ENCODE measurements around the gene COQ2. TPM values are rescaled to one million over a fixed set of nuclear protein-coding genes. Genes with fewer than 3 reads are reported as not detected.

Gene COQ2
- total and polyA plus RNA-seq, 4 experiments from 2014 or later = 5.5 to 7.6 (median 6.8) TPM

DNA sequence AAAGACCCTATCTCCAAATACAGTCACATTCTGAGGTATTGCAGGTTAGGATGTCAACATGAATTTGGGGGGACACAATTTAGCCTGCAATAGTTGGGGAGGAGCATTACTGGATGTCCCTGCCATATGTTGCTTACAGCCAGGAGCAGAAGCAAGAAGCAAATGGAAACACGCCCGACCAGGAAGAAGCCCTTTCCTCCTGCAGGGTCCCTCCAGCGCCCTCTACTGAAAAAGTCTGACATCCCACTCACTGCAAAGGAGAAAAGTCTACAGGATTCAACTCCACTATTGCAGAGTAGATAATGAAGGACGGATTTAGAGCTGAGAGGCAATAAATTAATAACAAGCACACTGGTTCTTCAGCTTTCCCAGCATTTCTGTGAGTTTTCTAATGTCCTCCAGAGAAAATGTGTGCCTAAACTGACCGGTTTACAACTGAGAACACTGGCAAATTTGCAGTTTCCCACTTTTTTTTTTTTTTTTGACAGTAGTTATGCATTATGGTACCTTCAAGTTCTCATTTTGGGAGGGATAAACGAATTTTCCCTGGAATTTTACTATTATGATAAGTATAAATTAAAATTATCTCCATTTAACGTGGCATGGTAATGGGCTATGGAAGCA, 31.7 kb downstream of the COQ2 start:
- H3K4me3 Mint-ChIP-seq = peak overlapping the region in 4 of 8 donors; percentile 39 to 50 (median 44)
- no peaks in the 10 kb centered on the region for H3K27me3 ChIP-seq (ENCODE audit: insufficient read depth, low read length)
- no peak overlapping the region for H3K4me3 ChIP-seq (ENCODE audit: low read length in 2 of 2)
- ChIA-PET CTCF (ENCODE audit: partially characterized antibody) (interaction anchor here (0.6 to 8.2 kb wide), 30 partner anchors 9 to 197 kb away, joined by 3 to 123 read pairs (median 6); partner anchors contain the start of gene PLAC8), POLR2A (ENCODE audit: partially characterized antibody) (interaction anchor here (0.6 to 4.0 kb wide), 8 partner anchors 20 to 178 kb away, joined by 3 to 20 read pairs (median 4); no protein-coding TSS in a partner anchor)
- no peaks in the 10 kb centered on the region for H3K36me3 ChIP-seq (ENCODE audit: insufficient read depth, low read length)
- intact Hi-C loops (cut with micrococcal nuclease) = loop anchor here (1.0 kb wide), 5 partner anchors 34 to 179 kb away; partner anchors contain the start of gene PLAC8
- H3K9me3 ChIP-seq (ENCODE audit: control insufficient read depth in 1 of 2, low read length in 2 of 2) = no peaks in the 10 kb centered on the region
- H3K4me1 Mint-ChIP-seq = peaks cover 13 to 29% (median 16%) of the 10 kb centered on the region in 4 donors
- H3K4me1 ChIP-seq (ENCODE audit: insufficient read depth, low read length) = peaks cover 23% of the 10 kb centered on the region
- H3K27me3 Mint-ChIP-seq = no peaks in the 10 kb centered on the region
- H3K9me3 Mint-ChIP-seq = no peaks in the 10 kb centered on the region
- H3K27ac Mint-ChIP-seq = peak overlapping the region in 6 of 7 donors; percentile 41 to 78 (median 72)
- peaks cover 0 to 5% of the 10 kb centered on the region in 2 donors for H3K36me3 Mint-ChIP-seq
- peak; percentile 78 to 81 (median 80) for DNase-seq
- H3K27ac ChIP-seq (ENCODE audit: low read depth, low read length) = no peak overlapping the region

DNA sequence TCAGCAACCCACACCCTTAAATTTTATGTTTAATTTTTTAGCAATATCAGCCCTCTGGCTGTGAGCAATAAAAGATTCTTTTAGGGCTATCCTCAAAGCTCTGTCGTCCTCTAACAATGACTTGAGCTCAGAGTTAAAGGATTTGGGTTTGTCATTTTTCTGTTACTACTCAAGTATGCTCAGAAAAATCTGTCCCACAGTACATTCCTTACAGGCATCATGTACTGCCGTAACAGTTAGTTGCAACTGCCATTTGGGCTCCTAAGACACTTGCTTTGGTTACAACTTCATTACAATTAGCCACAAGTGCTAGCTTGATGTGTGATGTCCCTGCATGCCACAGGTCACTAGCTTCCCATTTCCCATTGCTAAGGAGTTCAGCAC, 33.2 kb downstream of the COQ2 start:
- Histone ChIP-seq H3K4me1 (ENCODE audit: insufficient read depth, low read length) (peaks cover 23% of the 10 kb centered on the region), H3K9me3 (ENCODE audit: control insufficient read depth in 1 of 2, low read length in 2 of 2) (no peaks in the 10 kb centered on the region), H3K36me3 (ENCODE audit: insufficient read depth, low read length) (no peaks in the 10 kb centered on the region), H3K4me3 (ENCODE audit: low read length in 2 of 2) (no peak overlapping the region), H3K27me3 (ENCODE audit: insufficient read depth, low read length) (no peaks in the 10 kb centered on the region), H3K27ac (ENCODE audit: low read depth, low read length) (no peak overlapping the region)
- H3K27me3 Mint-ChIP-seq = no peaks in the 10 kb centered on the region
- intact Hi-C loops (cut with micrococcal nuclease) = no loop called here
- no peaks in the 10 kb centered on the region for H3K9me3 Mint-ChIP-seq
- CTCF ChIA-PET (ENCODE audit: partially characterized antibody) = interaction anchor here (0.8 to 8.2 kb wide), 24 partner anchors 9 to 216 kb away, joined by 3 to 123 read pairs (median 4); partner anchors contain the start of genes COPS4, COQ2 and PLAC8
- no peak overlapping the region for H3K4me3 Mint-ChIP-seq
- peak overlapping the region in 3 of 7 donors; percentile 32 to 77 (median 63) for H3K27ac Mint-ChIP-seq
- H3K36me3 Mint-ChIP-seq = peaks cover 0 to 1% of the 10 kb centered on the region in 2 donors
- peaks cover 13 to 29% (median 16%) of the 10 kb centered on the region in 4 donors for H3K4me1 Mint-ChIP-seq
- POLR2A ChIA-PET (ENCODE audit: partially characterized antibody) = interaction anchor here (0.8 to 4.0 kb wide), 7 partner anchors 11 to 168 kb away, joined by 3 to 20 read pairs (median 4); partner anchors contain the start of gene COQ2
- DNase-seq = no peak

DNA sequence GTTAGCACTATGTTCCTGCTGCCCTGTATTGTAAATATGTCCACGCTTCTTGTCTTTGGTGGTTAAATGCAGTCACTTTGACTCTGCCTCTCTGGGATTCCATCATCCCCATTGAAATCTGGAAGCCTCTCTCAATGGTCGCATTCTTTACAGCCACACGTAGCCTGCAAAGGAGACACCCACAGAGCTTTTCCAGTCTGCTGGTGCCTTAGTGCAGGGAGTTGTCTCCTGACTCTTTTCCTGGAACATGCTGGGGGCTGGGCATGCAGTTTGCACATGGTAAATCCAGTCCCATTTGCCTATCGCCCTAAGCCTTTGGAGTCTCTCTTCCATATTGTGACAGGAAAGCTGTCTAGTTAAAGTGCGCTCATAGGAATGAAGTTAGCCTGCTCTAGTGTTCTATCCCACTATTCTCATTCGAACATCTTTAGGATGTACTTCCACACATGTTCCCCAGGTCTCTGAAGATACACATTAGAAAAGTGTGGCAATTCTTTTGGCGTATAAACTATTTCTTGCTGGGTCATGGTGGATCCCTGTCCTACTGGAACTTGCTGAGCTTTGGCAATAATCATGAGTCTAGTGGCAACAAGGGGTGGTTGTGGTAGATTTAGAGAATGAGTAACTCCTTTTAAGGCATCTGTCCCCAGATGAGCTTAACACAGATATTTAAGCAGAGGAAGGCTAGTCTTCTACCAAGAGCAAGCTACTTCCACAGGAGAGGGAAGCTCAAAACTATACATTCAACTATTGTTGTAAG, 33.7 kb downstream of the COQ2 start:
- Histone ChIP-seq H3K4me3 (ENCODE audit: low read length in 2 of 2) (no peak overlapping the region), H3K9me3 (ENCODE audit: control insufficient read depth in 1 of 2, low read length in 2 of 2) (no peaks in the 10 kb centered on the region), H3K27me3 (ENCODE audit: insufficient read depth, low read length) (no peaks in the 10 kb centered on the region), H3K27ac (ENCODE audit: low read depth, low read length) (no peak overlapping the region), H3K36me3 (ENCODE audit: insufficient read depth, low read length) (no peaks in the 10 kb centered on the region), H3K4me1 (ENCODE audit: insufficient read depth, low read length) (peaks cover 23% of the 10 kb centered on the region)
- no peak overlapping the region for H3K4me3 Mint-ChIP-seq
- DNase-seq = no peak
- H3K27ac Mint-ChIP-seq = peak overlapping the region in 2 of 7 donors; percentile 32 to 68
- H3K9me3 Mint-ChIP-seq = no peaks in the 10 kb centered on the region
- peaks cover 14 to 29% (median 16%) of the 10 kb centered on the region in 4 donors for H3K4me1 Mint-ChIP-seq
- intact Hi-C loops (cut with micrococcal nuclease) = no loop called here
- CTCF ChIA-PET (ENCODE audit: partially characterized antibody) = interaction anchor here (0.8 to 8.2 kb wide), 24 partner anchors 9 to 216 kb away, joined by 3 to 123 read pairs (median 4); partner anchors contain the start of genes COPS4, COQ2 and PLAC8
- peaks cover 0 to 1% of the 10 kb centered on the region in 2 donors for H3K36me3 Mint-ChIP-seq
- POLR2A ChIA-PET (ENCODE audit: partially characterized antibody) = interaction anchor here (0.8 to 4.0 kb wide), 7 partner anchors 10 to 167 kb away, joined by 3 to 20 read pairs (median 4); partner anchors contain the start of gene COQ2
- no peaks in the 10 kb centered on the region for H3K27me3 Mint-ChIP-seq

DNA sequence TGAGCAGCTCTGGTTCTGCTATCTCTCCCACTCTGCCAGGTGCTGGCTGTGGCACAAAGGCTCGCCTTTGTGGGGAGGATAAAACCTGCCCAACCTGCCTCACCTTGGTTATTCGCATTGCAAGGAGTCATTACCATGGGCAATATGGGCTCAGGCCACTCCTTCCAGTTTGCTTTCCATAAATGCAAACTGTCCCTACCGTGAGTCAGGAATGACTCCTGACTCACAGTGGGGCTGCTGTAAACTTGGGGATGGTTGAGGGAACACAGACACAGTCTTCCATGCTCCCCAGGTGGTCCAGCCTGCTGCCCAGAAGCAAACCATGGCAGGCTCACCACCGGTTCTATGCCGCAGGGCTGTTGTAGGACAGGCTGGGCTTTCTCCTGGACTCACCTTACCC, 36.1 kb downstream of the COQ2 start:
- H3K9me3 Mint-ChIP-seq = peaks cover 0 to 2% (median 0%) of the 10 kb centered on the region in 8 donors
- no peak overlapping the region for H3K4me3 Mint-ChIP-seq
- Histone ChIP-seq H3K4me1 (ENCODE audit: insufficient read depth, low read length) (peaks cover 23% of the 10 kb centered on the region), H3K27me3 (ENCODE audit: insufficient read depth, low read length) (no peaks in the 10 kb centered on the region), H3K36me3 (ENCODE audit: insufficient read depth, low read length) (no peaks in the 10 kb centered on the region), H3K27ac (ENCODE audit: low read depth, low read length) (no peak overlapping the region), H3K9me3 (ENCODE audit: control insufficient read depth in 1 of 2, low read length in 2 of 2) (no peaks in the 10 kb centered on the region), H3K4me3 (ENCODE audit: low read length in 2 of 2) (no peak overlapping the region)
- H3K27me3 Mint-ChIP-seq = no peaks in the 10 kb centered on the region
- H3K4me1 Mint-ChIP-seq = peaks cover 15 to 32% (median 16%) of the 10 kb centered on the region in 4 donors
- intact Hi-C loops (cut with micrococcal nuclease) = no loop called here
- ChIA-PET CTCF (ENCODE audit: partially characterized antibody) (interaction anchor here (0.6 to 1.4 kb wide), 3 partner anchors 50 to 182 kb away, joined by 3 read pairs; no protein-coding TSS in a partner anchor), POLR2A (ENCODE audit: partially characterized antibody) (interaction anchor here (0.8 kb wide), 1 partner anchor 164 kb away, joined by 3 read pairs; no protein-coding TSS in a partner anchor)
- peaks cover 1 to 12% of the 10 kb centered on the region in 2 donors for H3K36me3 Mint-ChIP-seq
- no peak overlapping the region for H3K27ac Mint-ChIP-seq
- DNase-seq = no peak

DNA sequence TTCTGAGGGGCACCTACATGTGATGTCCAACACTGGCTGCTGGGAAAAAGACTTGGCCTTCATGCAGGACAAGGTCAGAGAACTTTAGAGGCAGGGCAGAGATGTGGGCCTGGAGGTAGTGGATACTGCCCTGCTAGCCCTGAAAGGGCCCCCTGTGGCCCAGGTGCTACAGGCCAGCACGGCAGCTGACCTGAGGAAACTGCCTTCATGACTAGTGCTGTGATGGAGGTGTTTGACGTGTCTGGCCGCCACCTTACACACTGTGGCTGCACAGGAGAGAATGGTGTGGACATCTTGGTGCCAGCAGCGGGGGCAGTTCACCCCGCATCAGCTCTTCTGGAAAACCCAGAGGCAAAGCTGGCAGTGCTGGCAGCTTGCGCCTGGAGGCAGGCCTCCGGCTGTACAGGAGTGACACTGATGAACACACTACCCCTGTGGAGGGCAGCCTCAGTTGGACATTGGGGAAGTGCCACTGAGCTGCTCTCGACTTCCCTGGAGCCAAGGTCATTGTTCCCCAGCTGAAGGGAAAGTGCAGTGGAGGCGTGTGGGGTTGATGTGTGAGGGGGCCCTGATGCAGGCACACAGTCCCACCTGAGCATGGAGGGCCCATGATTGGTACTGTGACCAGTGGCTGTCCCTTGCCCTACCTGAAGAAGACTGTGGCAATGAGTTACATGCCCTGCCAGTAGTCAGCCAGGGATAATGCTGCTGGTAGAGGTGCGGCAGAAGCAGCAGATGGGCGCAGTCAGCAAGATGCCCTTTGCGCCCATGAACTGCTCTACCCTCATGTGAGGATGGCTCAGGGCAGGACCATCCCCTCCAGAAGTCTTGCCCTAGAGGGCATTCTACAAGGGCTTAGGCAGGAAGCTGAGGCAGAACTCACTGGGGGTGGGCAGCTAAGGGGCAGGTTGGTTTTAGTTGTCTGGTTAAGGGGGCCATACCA, 36.9 kb downstream of the COQ2 start:
- ChIA-PET CTCF (ENCODE audit: partially characterized antibody) (interaction anchor here (0.6 to 1.4 kb wide), 3 partner anchors 49 to 181 kb away, joined by 3 read pairs; no protein-coding TSS in a partner anchor), POLR2A (ENCODE audit: partially characterized antibody) (no interaction called here)
- Mint-ChIP-seq H3K27me3 (no peaks in the 10 kb centered on the region), H3K4me3 (no peak overlapping the region), H3K4me1 (peaks cover 10 to 26% (median 12%) of the 10 kb centered on the region in 4 donors), H3K36me3 (peaks cover 1 to 17% of the 10 kb centered on the region in 2 donors), H3K9me3 (peaks cover 0 to 2% (median 0%) of the 10 kb centered on the region in 8 donors), H3K27ac (no peak overlapping the region)
- no peak for DNase-seq
- Histone ChIP-seq H3K36me3 (ENCODE audit: insufficient read depth, low read length) (no peaks in the 10 kb centered on the region), H3K27me3 (ENCODE audit: insufficient read depth, low read length) (no peaks in the 10 kb centered on the region), H3K4me1 (ENCODE audit: insufficient read depth, low read length) (peaks cover 19% of the 10 kb centered on the region), H3K9me3 (ENCODE audit: control insufficient read depth in 1 of 2, low read length in 2 of 2) (no peaks in the 10 kb centered on the region), H3K27ac (ENCODE audit: low read depth, low read length) (no peak overlapping the region), H3K4me3 (ENCODE audit: low read length in 2 of 2) (no peak overlapping the region)
- intact Hi-C loops (cut with micrococcal nuclease) = no loop called here

DNA sequence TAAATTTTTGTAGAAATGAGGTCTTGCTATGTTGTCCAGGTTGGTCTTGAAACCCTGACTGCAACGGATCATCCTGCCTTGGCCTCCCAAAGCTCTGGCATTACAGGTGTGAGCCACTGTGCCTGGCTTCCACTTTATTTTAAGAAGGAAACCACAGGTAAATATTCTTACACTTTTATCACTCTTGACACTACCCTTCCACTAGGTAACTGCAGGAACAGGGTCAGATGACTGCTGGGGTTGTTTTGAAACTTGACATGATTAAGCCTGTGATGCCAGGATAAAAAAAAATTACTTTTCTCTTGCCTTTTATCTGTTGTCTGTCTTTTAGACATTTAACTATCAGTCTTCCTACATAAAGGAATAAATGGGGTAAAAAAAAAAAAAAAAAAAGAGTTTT, 43.5 kb downstream of the COQ2 start:
- Mint-ChIP-seq H3K27ac (no peak overlapping the region), H3K27me3 (no peaks in the 10 kb centered on the region), H3K9me3 (peaks cover 0 to 2% (median 0%) of the 10 kb centered on the region in 8 donors), H3K4me1 (peaks cover 20 to 37% (median 31%) of the 10 kb centered on the region in 4 donors), H3K4me3 (peak overlapping the region in 2 of 8 donors; percentile 10), H3K36me3 (peaks cover 0 to 17% of the 10 kb centered on the region in 2 donors)
- Histone ChIP-seq H3K27ac (ENCODE audit: low read depth, low read length) (no peak overlapping the region), H3K4me1 (ENCODE audit: insufficient read depth, low read length) (peaks cover 17% of the 10 kb centered on the region), H3K4me3 (ENCODE audit: low read length in 2 of 2) (no peak overlapping the region), H3K36me3 (ENCODE audit: insufficient read depth, low read length) (no peaks in the 10 kb centered on the region), H3K27me3 (ENCODE audit: insufficient read depth, low read length) (no peaks in the 10 kb centered on the region), H3K9me3 (ENCODE audit: control insufficient read depth in 1 of 2, low read length in 2 of 2) (no peaks in the 10 kb centered on the region)
- DNase-seq = no peak
- ChIA-PET POLR2A (ENCODE audit: partially characterized antibody) (interaction anchor here (0.8 to 0.9 kb wide), 2 partner anchors 10 to 132 kb away, joined by 3 to 4 read pairs; no protein-coding TSS in a partner anchor), CTCF (ENCODE audit: partially characterized antibody) (interaction anchor here (1.0 to 1.2 kb wide), 2 partner anchors 23 to 110 kb away, joined by 3 read pairs; no protein-coding TSS in a partner anchor)
- intact Hi-C loops (cut with micrococcal nuclease) = no loop called here

Measured in CD4-positive, alpha-beta memory T cell (primary cell).